GM12873 (cell line): ENCODE measurements around the gene SUCO.

Source experiments
- TF ChIP-seq, protein P1 (sequence below): IDR thresholded peaks from 2 replicates; pipeline ENCODE4 v1.5.1; 2012; ENCODE audit warnings: low read depth, mild to moderate bottlenecking, moderate library complexity, low read length, control low read depth; ENCODE audit not compliant: insufficient read depth; ENCODE audit errors: missing control alignments

The SUCO gene, protein sequence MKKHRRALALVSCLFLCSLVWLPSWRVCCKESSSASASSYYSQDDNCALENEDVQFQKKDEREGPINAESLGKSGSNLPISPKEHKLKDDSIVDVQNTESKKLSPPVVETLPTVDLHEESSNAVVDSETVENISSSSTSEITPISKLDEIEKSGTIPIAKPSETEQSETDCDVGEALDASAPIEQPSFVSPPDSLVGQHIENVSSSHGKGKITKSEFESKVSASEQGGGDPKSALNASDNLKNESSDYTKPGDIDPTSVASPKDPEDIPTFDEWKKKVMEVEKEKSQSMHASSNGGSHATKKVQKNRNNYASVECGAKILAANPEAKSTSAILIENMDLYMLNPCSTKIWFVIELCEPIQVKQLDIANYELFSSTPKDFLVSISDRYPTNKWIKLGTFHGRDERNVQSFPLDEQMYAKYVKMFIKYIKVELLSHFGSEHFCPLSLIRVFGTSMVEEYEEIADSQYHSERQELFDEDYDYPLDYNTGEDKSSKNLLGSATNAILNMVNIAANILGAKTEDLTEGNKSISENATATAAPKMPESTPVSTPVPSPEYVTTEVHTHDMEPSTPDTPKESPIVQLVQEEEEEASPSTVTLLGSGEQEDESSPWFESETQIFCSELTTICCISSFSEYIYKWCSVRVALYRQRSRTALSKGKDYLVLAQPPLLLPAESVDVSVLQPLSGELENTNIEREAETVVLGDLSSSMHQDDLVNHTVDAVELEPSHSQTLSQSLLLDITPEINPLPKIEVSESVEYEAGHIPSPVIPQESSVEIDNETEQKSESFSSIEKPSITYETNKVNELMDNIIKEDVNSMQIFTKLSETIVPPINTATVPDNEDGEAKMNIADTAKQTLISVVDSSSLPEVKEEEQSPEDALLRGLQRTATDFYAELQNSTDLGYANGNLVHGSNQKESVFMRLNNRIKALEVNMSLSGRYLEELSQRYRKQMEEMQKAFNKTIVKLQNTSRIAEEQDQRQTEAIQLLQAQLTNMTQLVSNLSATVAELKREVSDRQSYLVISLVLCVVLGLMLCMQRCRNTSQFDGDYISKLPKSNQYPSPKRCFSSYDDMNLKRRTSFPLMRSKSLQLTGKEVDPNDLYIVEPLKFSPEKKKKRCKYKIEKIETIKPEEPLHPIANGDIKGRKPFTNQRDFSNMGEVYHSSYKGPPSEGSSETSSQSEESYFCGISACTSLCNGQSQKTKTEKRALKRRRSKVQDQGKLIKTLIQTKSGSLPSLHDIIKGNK (N-terminal part only)

GRCh38 chr1:172532700-172533512 lies at the start of gene SUCO:
SUCO (plus strand) TSS chr1:172533150; CDS start chr1:172533436, 286 bp downstream.
- TF ChIP-seq, protein P1, sequence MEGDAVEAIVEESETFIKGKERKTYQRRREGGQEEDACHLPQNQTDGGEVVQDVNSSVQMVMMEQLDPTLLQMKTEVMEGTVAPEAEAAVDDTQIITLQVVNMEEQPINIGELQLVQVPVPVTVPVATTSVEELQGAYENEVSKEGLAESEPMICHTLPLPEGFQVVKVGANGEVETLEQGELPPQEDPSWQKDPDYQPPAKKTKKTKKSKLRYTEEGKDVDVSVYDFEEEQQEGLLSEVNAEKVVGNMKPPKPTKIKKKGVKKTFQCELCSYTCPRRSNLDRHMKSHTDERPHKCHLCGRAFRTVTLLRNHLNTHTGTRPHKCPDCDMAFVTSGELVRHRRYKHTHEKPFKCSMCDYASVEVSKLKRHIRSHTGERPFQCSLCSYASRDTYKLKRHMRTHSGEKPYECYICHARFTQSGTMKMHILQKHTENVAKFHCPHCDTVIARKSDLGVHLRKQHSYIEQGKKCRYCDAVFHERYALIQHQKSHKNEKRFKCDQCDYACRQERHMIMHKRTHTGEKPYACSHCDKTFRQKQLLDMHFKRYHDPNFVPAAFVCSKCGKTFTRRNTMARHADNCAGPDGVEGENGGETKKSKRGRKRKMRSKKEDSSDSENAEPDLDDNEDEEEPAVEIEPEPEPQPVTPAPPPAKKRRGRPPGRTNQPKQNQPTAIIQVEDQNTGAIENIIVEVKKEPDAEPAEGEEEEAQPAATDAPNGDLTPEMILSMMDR, result no peak

DNA sequence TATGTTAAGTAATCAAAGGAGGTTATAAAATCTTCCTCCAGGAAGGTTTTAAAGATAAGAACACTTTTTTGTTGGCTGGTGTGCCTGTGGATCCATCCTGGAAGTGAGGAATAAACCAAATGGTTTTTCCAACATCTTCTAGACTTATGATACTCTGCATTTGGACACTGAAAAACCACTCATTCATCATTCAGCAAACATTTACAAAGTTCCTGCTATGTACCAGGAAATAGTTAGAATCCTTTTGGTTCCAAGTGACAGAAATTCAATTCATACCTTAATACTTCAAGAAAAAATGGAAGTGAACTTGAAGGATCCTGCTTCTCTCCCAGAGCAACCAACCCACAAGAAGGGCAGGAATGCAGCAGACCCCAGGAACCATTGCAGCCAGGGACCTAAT lies 49.5 kb upstream of the SUCO start:
- TF ChIP-seq, protein P1, result no peak

GRCh38 chr1:172484252-172484651 lies 48.7 kb upstream of the SUCO start:
- TF ChIP-seq, protein P1, result no peak

GRCh38 chr1:172485626-172486025 lies 47.3 kb upstream of the SUCO start:
- TF ChIP-seq, protein P1, result no peak

GRCh38 chr1:172486805-172487454 lies 46.0 kb upstream of the SUCO start:
- TF ChIP-seq, protein P1, result no peak

GRCh38 chr1:172487550-172487949 lies 45.4 kb upstream of the SUCO start:
- TF ChIP-seq, protein P1, result no peak
